Cardiac fibroblast (primary cell): ENCODE measurements around the gene FAM13B.
A peak's percentile ranks its signal among the peaks of the same experiment; 100 is the strongest.
"Not testable (repeated sequence)": the region's sequence is repeated elsewhere in the genome, so short reads cannot be mapped to it uniquely, and the experiment has no call there.

Experiments used
- DNase-seq, 2 donors: peaks; one replicate each; pipeline versions ENCODE4 v3.0.0 to v3.0.0-alpha.2; 2010; ENCODE audit warnings: low read depth in 2 of 2
- H3K4me3 ChIP-seq, 2 donors: replicated peaks in 1 of 2; 1 replicate in 1 of 2; 2 replicates in 1 of 2; pipeline ENCODE4 v1.5.1; 2011; ENCODE audit warnings: low read depth in 2 of 2, low read length in 2 of 2, mild to moderate bottlenecking in 2 of 2, moderate library complexity in 1 of 2
- TF ChIP-seq, protein P1 (sequence below): IDR thresholded peaks from one replicate; pipeline ENCODE4 v1.5.1; 2011; ENCODE audit warnings: low read depth, mild to moderate bottlenecking, low read length, inconsistent platforms

The FAM13B gene

DNA sequence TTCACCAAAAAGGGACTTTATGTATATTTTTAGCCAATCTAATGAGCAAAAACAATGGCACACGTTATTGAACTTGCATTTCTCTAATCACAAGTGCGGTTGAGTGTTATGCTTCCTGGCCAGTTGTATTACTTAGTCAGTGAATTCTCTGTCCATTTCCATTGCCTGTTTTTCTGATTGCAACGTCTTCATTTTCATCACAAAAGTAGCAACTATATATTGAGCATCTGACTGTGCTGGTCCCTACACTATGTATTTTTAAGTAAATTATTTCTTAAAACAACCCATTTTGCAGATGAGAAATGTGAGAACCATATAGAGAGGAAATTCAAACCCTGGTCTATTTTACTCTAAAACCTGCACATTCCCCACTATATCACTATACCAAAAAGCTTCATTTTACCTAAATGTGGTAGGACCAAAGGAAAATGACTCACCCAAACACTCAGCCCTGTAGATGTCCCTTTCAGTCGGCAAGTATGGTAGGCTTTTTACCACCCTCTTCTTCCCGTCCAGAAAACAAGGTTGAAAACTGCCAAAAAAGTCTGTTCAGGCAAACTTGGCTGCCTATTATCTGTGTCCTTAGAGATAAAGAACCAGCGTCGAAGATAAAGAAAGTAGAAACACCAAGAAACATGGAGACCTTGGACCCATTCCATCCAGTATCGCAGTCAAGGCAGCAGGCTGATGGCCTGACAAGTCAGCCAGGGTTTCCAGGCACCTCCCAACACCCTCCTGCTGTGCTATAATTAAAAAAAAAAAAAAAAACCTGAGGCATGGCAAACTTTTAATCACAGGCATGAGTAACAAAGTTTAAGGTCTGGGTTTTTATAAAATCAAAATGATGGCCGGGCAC is 18.8 kb upstream of the FAM13B start:
- H3K4me3 ChIP-seq, result no peak overlapping the region
- TF ChIP-seq, protein P1, sequence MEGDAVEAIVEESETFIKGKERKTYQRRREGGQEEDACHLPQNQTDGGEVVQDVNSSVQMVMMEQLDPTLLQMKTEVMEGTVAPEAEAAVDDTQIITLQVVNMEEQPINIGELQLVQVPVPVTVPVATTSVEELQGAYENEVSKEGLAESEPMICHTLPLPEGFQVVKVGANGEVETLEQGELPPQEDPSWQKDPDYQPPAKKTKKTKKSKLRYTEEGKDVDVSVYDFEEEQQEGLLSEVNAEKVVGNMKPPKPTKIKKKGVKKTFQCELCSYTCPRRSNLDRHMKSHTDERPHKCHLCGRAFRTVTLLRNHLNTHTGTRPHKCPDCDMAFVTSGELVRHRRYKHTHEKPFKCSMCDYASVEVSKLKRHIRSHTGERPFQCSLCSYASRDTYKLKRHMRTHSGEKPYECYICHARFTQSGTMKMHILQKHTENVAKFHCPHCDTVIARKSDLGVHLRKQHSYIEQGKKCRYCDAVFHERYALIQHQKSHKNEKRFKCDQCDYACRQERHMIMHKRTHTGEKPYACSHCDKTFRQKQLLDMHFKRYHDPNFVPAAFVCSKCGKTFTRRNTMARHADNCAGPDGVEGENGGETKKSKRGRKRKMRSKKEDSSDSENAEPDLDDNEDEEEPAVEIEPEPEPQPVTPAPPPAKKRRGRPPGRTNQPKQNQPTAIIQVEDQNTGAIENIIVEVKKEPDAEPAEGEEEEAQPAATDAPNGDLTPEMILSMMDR, result no peak
- peak in 1 of 2 donors; percentile 89 for DNase-seq

DNA sequence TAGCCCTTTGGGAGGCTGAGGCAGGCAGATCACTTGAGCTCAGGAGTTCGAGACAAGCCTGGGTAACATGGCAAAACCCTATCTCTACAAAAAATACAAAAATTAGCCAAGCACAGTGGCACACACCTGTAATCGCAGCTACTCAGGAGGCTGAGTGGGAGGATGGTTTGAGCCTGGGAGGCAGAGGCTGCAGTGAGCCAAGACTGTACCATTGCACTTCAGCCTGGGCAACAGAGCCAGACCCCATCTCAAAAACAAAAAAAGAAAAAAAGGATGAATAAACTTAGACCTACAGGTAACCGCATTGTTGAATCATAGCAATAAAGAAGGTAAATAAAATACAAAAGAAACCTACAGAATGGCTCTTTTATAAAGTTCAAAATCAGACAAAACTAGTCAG is 12.4 kb upstream of the FAM13B start:
- not testable (repeated sequence) for H3K4me3 ChIP-seq, DNase-seq

DNA sequence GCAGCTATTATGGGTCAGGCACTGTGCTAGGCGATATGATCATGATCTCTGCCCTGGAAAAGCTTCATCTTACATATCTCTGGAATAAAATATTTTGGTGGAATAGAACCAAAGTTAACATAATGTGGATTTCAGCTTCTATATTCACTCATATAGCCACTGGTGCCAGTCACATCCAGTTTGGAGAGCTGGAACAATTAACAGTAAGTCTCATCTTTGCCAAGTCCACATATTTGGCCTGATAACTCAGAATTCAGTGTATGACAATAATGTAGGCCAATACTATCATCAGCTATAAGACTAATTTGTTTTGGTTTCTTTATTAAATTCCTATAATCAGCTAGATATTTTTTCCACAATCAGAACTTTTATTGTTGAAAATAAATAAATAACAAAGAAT is 5.9 kb upstream of the FAM13B start:
- DNase-seq, result no peak

DNA sequence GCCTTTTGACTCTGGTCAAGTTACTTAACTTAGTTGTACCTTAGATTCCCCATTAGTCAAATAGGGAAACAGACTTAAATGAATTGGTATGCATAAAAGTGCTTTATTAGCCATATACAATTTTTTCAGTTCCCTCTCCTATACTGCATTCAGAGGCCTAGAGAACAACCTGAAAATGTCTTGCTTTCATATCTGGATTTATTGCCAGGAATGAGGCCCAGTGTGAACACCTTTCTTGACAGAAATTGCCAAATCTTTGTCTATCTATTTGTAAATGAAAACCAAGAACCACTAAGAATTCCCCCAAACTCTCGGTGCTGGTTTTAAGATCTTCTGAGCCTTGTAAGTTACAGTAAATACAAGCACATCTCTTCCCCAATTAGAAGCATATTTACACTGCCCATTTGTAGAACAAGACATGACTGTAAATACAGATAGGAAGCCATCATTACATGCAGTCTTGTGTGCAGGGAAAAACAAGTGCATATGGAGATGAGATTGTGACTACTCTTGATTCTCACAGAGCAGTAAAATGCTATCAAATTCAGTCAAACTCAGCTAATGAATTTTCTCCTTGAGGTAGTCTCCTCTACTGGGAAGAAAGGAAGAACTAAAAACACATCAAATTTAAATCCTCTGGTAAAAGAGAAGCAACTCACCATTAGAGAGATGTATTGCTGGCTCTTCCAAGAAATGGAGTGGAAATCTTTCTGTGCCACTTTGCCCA is 5.2 kb upstream of the FAM13B start:
- TF ChIP-seq, protein P1, result no peak
- no peak for DNase-seq
- H3K4me3 ChIP-seq, result no peak overlapping the region

More for the DNA sequence above, 5.9 kb upstream of the FAM13B start:
- no peak overlapping the region for H3K4me3 ChIP-seq
- TF ChIP-seq, protein P1, result no peak

DNA sequence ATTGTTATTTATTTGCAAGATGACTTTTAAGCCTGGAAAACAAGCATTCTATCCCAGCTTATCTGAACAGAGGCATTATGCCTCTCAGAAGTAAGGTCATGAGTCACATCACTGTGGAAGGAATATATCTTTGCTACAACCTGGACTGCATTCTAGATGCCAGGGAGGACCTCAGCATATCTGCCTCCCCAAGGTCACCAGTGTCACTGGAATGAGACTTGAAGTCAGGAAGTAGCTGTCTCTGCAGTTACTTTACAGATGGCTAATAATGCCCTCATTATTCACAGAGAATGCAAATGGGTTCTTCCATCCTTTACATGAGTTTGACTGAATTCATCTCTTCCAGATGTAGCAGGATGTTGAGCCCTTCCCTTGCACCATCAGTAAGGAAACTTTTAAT is 4.4 kb upstream of the FAM13B start:
- no peak overlapping the region for H3K4me3 ChIP-seq
- no peak for DNase-seq

DNA sequence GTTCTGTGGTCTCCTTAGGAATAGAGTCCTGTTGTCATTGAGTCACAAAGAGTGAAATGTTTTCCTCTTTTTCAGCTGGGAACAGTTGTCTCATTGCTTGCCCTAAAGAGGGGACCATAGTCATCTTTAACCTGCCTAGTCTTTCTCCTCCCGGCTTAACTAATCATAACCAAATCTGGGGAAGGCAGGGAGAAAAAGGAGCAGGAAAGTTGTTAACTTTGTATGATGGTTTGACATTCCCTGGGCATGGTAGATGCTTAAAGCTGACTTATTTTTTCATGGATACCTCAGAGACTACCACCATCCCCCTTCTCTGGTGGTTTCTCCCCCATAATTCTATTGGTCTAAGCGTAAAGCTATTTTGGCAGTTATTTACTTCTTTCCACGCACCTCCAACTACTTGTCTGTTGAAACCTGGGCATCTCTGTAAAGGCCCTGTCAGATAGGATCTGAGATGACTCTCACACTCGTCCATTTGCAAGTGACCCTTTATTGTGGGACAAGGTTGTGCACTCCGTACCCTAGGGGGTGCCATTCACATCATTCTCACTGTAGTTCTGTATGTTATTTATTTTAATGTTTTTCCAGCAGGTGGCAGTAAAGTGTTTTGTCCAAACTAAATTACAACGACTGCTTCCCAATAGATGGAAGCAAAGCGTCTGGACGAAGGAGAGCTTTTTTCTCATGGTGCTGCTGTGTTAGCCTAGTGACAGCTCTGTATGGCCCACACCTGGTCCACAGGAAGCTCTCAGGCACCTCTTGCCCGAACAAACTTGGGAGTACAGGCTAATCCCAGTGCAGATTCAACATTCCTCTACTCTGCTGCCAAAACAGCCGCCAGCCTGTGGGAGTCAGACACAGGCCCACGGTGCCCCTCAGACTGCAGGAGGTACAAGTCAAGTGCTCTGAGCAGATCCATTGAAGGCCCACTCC is 3.0 kb upstream of the FAM13B start:
- peak; percentile 93 for DNase-seq
- no peak overlapping the region for H3K4me3 ChIP-seq
- TF ChIP-seq, protein P1, result peak; percentile 79

More for the DNA sequence above, 4.4 kb upstream of the FAM13B start:
- TF ChIP-seq, protein P1, result no peak
